ENCODE results near the gene UBXN7.

- TF ChIP-seq CTCF (conservative IDR thresholded peaks at IDR 0.05; ENCODE audit: low read depth, low read length), result no peak
- TF ChIP-seq BHLHE40 (IDR thresholded peaks at IDR 0.05; ENCODE audit: low read depth, low read length), result no peak
- no peak for TF ChIP-seq CHD1 (IDR thresholded peaks at IDR 0.05; ENCODE audit: low read depth, low read length)
- TF ChIP-seq, protein P1, sequence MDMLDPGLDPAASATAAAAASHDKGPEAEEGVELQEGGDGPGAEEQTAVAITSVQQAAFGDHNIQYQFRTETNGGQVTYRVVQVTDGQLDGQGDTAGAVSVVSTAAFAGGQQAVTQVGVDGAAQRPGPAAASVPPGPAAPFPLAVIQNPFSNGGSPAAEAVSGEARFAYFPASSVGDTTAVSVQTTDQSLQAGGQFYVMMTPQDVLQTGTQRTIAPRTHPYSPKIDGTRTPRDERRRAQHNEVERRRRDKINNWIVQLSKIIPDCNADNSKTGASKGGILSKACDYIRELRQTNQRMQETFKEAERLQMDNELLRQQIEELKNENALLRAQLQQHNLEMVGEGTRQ (IDR thresholded peaks at IDR 0.05; ENCODE audit: low read depth, low read length), result no peak
- no peak for TF ChIP-seq MXI1 (IDR thresholded peaks at IDR 0.05; ENCODE audit: borderline replicate concordance, low read depth, low read length)
- TF ChIP-seq FOS (IDR thresholded peaks at IDR 0.05; ENCODE audit: low read depth, low read length), result no peak
- TF ChIP-seq RAD21 (IDR thresholded peaks at IDR 0.05; ENCODE audit: low read length), result no peak
- no peak for TF ChIP-seq POLR2A (IDR thresholded peaks at IDR 0.05; ENCODE audit: low read depth, low read length)
- no peak for TF ChIP-seq MAFK (IDR thresholded peaks at IDR 0.05; ENCODE audit: low read depth, low read length)
- TF ChIP-seq SMC3 (IDR thresholded peaks at IDR 0.05; ENCODE audit: low read depth, low read length), result no peak
- no peak for TF ChIP-seq RCOR1 (IDR thresholded peaks at IDR 0.05; ENCODE audit: insufficient replicate concordance, low read length)
- no peak for TF ChIP-seq ELK1 (IDR thresholded peaks at IDR 0.05; ENCODE audit: borderline replicate concordance, low read depth, low read length)
- no peak for TF ChIP-seq RFX5 (IDR thresholded peaks at IDR 0.05; ENCODE audit: low read depth, low read length)
Observed at GRCh38 chr3:196398782-196399181, 33.4 kb downstream of the UBXN7 start.
